Kidney (tissue), 14 donors: ENCODE data around the gene FCGBP. TPM values are rescaled to one million over a fixed set of nuclear protein-coding genes. Genes with fewer than 3 reads are reported as not detected.
"Not testable (repeated sequence)": the region's sequence is repeated elsewhere in the genome, so short reads cannot be mapped to it uniquely, and the experiment has no call there.

Source experiments
- DNase-seq, 5 donors: peaks; one replicate each; pipeline ENCODE4 v3.0.0-alpha.2; 2013 to 2020
- FAIRE-seq: peaks from 2 replicates; lab custom pipeline; 2012; peaks lifted over from hg19 to GRCh38; lab: Jason Lieb, UNC
- H3K27ac ChIP-seq, 2 donors: one replicate each; pipeline ENCODE4 v1.7.0; 2013; ENCODE audit warnings: low read depth in 2 of 2, low read length in 2 of 2, inconsistent platforms in 1 of 2
- H3K27me3 ChIP-seq: one replicate; pipeline ENCODE4 v1.7.1; 2013; ENCODE audit warnings: low read length, inconsistent platforms; ENCODE audit not compliant: control insufficient read depth, insufficient read depth
- H3K36me3 ChIP-seq, 3 donors: one replicate each; pipeline versions ENCODE4 v1.7.0 to v1.7.1; 2013; ENCODE audit warnings: low read length in 3 of 3, control low read depth in 1 of 3, inconsistent platforms in 1 of 3; ENCODE audit not compliant: insufficient read depth in 3 of 3, control insufficient read depth in 2 of 3
- H3K4me1 ChIP-seq, 3 donors: one replicate each; pipeline versions ENCODE4 v1.7.0 to v1.7.1; 2013; ENCODE audit warnings: low read length in 3 of 3, inconsistent platforms in 1 of 3, low read depth in 1 of 3; ENCODE audit not compliant: control insufficient read depth in 2 of 3, insufficient read depth in 2 of 3
- H3K4me3 ChIP-seq, 3 donors: one replicate each; pipeline versions ENCODE4 v1.7.0 to v1.8.1; 2013; ENCODE audit warnings: low read length in 3 of 3, control low read depth in 1 of 3, inconsistent platforms in 1 of 3
- H3K9ac ChIP-seq, 3 donors: one replicate each; pipeline versions ENCODE4 v1.7.0 to v1.7.1; 2013; ENCODE audit warnings: low read length in 3 of 3, control low read depth in 1 of 3, inconsistent platforms in 1 of 3
- H3K9me3 ChIP-seq, 3 donors: one replicate each; pipeline versions ENCODE4 v1.7.0 to v1.7.1; 2013; ENCODE audit warnings: low read length in 3 of 3, control low read depth in 1 of 3, inconsistent platforms in 1 of 3; ENCODE audit not compliant: control insufficient read depth in 2 of 3, insufficient read depth in 1 of 3
- intact Hi-C: fragments of 100-400 bp; cut with DNase I; formaldehyde crosslinking; loops from one replicate; pipeline ENCODE4 v1.11.1; 2022
- polyA plus RNA-seq: library from polyadenylated mRNA; stranded (reverse); fragments of 350-450 nt; fragmentation: Illumina TruSeq; extraction: RNeasy Lipid Tissue Mini Kit (QIAGEN cat#74804); gene quantifications from one replicate; pipeline ENCODE4 v1.2.3, GENCODE V29; 2014; ENCODE audit warnings: low read depth, low replicate concordance; ENCODE audit not compliant: insufficient read depth
- total RNA-seq: library from RNA; stranded (reverse); fragmentation: NEBNext Ultra II Directional; extraction: Animal tissue kit (Norgen Biotek cat#: 25700); gene quantifications from one replicate; pipeline ENCODE4 v1.2.1, GENCODE V29; 2021
- TF ChIP-seq, protein P1 (sequence below): IDR thresholded peaks from 3 replicates; pipeline ENCODE4 v1.5.1; 2012; ENCODE audit warnings: mild to moderate bottlenecking, moderate library complexity, borderline replicate concordance; ENCODE audit not compliant: insufficient read depth; ENCODE audit errors: extremely low read depth
- donor health status: control.
- donor health status: control.
- donor health status: control.
- donor health status: control.
- donor health status: control.
- donor health status: DM: yes; HTN: yes; CAD: no.
- donor health status: Normal renal cell carcinoma (clear cell type).

The FCGBP gene
- total and polyA plus RNA-seq, 2 donors from 2014 or later: 7.6 to 51.7 TPM

DNA sequence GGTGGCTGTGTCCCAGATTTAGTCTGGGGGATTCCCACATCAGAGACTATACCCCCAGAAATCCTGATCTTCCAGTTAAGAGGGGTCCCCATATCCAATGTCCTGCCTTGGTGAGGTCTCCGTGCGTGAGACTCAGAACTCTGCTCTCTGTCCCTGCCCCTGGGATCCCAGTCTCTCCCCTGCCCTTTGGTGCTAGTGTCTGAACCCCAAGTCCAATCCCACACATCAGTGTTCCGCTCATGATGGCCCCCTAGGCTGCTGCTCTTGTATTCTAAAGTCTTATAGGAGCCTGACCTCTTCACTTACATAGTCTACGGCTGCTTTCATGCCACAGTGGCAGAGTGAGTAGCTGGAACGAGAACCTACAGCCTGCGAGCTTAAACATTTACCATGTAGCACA lies 35.6 kb downstream of the FCGBP start:
- FAIRE-seq, H3K9ac ChIP-seq, intact Hi-C loops, H3K4me1 ChIP-seq, H3K9me3 ChIP-seq, H3K27me3 ChIP-seq, H3K36me3 ChIP-seq, H3K4me3 ChIP-seq, H3K27ac ChIP-seq: not testable (repeated sequence)
- peak in 2 of 5 donors; percentile 16 to 35 for DNase-seq

GRCh38 chr19:39897511-39898245 lies 36.8 kb downstream of the FCGBP start:
- intact Hi-C loops, H3K27ac ChIP-seq, H3K9me3 ChIP-seq, H3K9ac ChIP-seq, H3K27me3 ChIP-seq, H3K4me3 ChIP-seq, FAIRE-seq, H3K4me1 ChIP-seq, H3K36me3 ChIP-seq: not testable (repeated sequence)
- peak in 3 of 5 donors; percentile 65 to 89 (median 71) for DNase-seq
- TF ChIP-seq, protein P1, sequence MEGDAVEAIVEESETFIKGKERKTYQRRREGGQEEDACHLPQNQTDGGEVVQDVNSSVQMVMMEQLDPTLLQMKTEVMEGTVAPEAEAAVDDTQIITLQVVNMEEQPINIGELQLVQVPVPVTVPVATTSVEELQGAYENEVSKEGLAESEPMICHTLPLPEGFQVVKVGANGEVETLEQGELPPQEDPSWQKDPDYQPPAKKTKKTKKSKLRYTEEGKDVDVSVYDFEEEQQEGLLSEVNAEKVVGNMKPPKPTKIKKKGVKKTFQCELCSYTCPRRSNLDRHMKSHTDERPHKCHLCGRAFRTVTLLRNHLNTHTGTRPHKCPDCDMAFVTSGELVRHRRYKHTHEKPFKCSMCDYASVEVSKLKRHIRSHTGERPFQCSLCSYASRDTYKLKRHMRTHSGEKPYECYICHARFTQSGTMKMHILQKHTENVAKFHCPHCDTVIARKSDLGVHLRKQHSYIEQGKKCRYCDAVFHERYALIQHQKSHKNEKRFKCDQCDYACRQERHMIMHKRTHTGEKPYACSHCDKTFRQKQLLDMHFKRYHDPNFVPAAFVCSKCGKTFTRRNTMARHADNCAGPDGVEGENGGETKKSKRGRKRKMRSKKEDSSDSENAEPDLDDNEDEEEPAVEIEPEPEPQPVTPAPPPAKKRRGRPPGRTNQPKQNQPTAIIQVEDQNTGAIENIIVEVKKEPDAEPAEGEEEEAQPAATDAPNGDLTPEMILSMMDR: peak; percentile 42

GRCh38 chr19:39895096-39895495 lies 39.3 kb downstream of the FCGBP start:
- H3K27ac ChIP-seq, H3K4me3 ChIP-seq, H3K9me3 ChIP-seq, FAIRE-seq, H3K9ac ChIP-seq, H3K4me1 ChIP-seq, H3K36me3 ChIP-seq, intact Hi-C loops, H3K27me3 ChIP-seq: not testable (repeated sequence)
- DNase-seq: peak in 1 of 5 donors; percentile 39

DNA sequence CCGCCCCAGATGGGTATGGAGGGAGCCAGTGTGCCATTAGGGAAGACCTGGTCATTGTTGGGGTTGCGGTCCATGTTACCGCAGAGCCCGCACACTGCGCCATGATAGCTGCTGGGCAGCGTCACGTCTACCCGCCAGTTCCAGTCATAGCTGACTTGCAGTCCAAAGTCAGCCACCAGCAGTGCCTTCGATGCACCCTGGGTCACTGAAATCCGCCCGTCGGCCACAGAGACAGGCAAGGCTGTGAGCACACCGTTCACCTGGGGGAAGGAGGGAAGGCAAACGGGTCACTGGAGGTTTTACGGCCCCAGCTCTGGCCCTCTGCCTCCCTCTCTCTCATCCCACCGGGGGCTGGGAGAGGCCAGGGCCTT lies 40.2 kb downstream of the FCGBP start:
- DNase-seq: peak in 1 of 5 donors; percentile 39
- H3K9ac ChIP-seq, H3K4me3 ChIP-seq, H3K4me1 ChIP-seq, H3K27me3 ChIP-seq, intact Hi-C loops, FAIRE-seq, H3K9me3 ChIP-seq, H3K27ac ChIP-seq, H3K36me3 ChIP-seq: not testable (repeated sequence)

- Histone ChIP-seq H3K4me3 (peak overlapping the region in 1 of 3 donors; percentile 32), H3K27ac (peak overlapping the region in 1 of 2 donors; percentile 28)
- H3K27me3 ChIP-seq, H3K9ac ChIP-seq, H3K36me3 ChIP-seq, intact Hi-C loops, H3K9me3 ChIP-seq, H3K4me1 ChIP-seq, FAIRE-seq: not testable (repeated sequence)
- peak in 2 of 5 donors; percentile 23 to 92 for DNase-seq
These were observed 40.8 kb downstream of the FCGBP start for GRCh38 chr19:39893366-39894235.

DNA sequence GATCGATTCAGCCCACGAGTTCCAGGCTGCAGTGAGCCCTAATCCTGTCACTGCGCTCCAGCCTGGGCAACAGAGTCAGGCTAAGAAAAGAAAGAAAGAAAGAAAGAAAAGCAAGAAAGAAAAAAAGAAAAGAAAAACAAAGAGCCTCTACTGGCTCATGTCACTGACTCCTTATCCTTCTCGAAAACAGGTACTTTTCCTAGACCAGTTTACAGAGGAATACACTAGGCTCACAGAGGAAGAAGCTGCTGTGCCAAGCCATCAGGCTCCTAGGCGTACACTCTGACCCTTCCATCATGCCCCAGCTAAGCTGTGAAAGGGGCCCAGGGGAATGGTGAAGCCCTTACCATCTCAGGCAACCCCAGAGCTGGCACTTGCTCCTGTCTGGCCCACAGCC lies 41.9 kb downstream of the FCGBP start:
- H3K4me3 ChIP-seq, H3K36me3 ChIP-seq, FAIRE-seq, H3K9me3 ChIP-seq, H3K27me3 ChIP-seq, intact Hi-C loops, H3K4me1 ChIP-seq, H3K27ac ChIP-seq: not testable (repeated sequence)
- H3K9ac ChIP-seq: peak overlapping the region in 1 of 3 donors; percentile 26
- DNase-seq: peak in 1 of 5 donors; percentile 8

GRCh38 chr19:39891660-39892505 lies 42.6 kb downstream of the FCGBP start:
- H3K27ac ChIP-seq, H3K36me3 ChIP-seq, intact Hi-C loops, H3K27me3 ChIP-seq, H3K9me3 ChIP-seq, FAIRE-seq, H3K4me1 ChIP-seq, H3K4me3 ChIP-seq: not testable (repeated sequence)
- DNase-seq: peak; percentile 57 to 88 (median 78)
- H3K9ac ChIP-seq: peak overlapping the region in 1 of 3 donors; percentile 26
